Activated gamma-delta T cell treated with Interleukin-2 at 50 U/mL for 16 hours (primary cell): ENCODE results near the gene TEX28.
"Not testable (repeated sequence)": the region's sequence is repeated elsewhere in the genome, so short reads cannot be mapped to it uniquely, and the experiment has no call there.

Experiments
- DNase-seq: peaks from one replicate; pipeline ENCODE4 v3.0.0-alpha.2; 2020

TEX28 gene, protein sequence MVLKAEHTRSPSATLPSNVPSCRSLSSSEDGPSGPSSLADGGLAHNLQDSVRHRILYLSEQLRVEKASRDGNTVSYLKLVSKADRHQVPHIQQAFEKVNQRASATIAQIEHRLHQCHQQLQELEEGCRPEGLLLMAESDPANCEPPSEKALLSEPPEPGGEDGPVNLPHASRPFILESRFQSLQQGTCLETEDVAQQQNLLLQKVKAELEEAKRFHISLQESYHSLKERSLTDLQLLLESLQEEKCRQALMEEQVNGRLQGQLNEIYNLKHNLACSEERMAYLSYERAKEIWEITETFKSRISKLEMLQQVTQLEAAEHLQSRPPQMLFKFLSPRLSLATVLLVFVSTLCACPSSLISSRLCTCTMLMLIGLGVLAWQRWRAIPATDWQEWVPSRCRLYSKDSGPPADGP

DNA sequence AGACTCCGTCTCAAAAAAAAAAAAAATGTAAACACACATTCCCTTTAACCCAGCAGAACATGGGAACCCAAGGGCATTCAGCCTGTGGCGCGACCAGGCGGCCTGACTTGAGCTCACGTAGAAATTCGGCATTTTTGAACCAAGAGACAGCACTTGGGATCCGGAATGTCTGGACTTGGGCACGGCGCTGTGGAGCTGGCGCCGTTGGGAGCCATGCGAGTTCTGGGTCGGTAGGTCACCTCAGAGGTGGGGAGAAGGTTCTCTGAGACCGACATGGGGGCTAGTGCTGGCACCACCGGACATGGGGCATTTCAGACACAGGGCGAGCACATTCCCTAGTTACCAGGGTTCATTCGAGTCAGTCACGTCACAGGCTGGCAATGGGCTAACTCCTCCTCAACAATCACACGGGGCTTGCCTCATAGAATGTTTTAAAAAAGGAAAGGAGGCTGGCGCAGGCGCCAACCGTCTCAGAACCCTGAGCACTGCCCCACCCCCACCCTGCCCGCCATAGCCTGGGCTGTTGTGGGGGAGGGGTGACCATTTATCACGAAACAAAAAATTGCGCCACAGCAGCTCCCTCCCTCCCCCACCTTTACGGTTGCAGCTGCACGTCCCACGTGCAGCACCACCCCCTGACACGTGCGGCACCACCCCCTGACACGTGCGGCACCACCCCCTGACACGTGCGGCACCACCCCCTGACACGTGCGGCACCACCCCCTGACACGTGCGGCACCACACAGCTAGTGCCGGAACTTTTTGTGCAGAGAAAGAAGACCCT, at the start of gene TEX28:
Gene TEX28 (minus strand): TSS at position 334 of the 784 bp plus-strand sequence. CDS start 3,007 bp downstream, outside the sequence.
- no peak for DNase-seq

DNA sequence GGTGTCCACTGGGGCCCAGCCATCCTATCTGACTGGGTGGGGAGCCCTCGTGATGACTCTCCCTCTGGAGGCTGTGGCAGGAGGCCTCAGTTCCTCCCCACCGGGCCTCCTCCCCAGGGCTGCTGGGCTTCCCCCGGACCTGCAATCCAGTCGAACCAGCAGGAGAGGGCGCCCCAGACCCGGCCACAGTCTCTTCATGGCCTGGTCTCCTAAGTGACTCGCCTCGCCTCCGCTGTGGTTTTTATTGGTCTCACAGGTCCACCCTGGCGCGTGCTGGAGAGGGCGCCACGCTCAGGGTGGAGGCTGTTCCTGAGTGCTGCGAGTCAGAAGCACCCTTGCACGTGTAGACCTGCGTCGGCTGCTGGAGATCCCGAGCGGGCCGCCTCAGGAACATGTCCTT, 48.7 kb upstream of the TEX28 start:
- not testable (repeated sequence) for DNase-seq

DNA sequence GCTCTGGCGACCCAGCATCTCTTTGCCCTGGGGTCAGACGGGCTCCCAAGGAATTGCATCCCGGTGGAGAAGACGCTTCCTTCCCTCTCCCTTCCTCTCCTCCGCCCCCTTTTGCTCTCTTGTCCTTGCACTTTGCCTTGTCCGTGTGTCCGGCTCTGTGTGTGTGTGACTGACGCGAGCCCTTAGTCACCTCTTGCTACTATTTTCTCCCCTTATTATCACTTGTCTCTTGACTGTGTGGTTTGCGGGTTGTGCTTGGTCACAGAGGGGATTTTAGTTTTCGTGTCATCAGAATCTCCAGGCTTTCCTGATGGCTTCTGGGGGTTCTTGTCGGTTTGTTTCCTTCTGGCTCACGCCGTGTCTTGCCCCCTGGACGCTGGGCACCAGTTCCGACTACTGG, 48.1 kb upstream of the TEX28 start:
- DNase-seq, result not testable (repeated sequence)

- DNase-seq, result not testable (repeated sequence)
These were observed 46.7 kb upstream of the TEX28 start for GRCh38 chrX:154341399-154342298.

GRCh38 chrX:154334496-154334895, 39.6 kb upstream of the TEX28 start:
- no peak for DNase-seq

GRCh38 chrX:154333837-154334271, 38.9 kb upstream of the TEX28 start:
- DNase-seq, result no peak

- DNase-seq, result no peak
These were observed 38.2 kb upstream of the TEX28 start for GRCh38 chrX:154333116-154333515.

DNA sequence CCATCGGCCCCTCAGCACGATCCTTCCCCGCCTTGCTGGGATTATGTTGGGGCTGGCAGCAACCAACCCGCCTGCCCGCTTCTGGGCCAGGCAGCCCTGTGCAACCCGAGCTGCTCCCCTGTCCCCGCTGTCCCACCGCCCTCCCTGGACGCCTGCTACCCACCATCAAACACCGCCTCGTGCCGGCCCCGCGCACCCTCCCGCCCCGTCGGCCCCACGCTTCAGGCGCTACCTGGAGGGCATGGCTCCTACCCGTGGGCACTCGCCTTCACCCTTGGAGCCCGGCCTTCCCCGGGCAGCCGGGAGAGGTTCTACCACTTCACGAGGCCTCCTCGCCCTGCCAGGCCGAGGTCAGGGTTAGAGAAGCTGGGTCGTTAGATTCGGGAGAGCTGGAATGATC, 37.6 kb upstream of the TEX28 start:
- DNase-seq, result no peak

DNA sequence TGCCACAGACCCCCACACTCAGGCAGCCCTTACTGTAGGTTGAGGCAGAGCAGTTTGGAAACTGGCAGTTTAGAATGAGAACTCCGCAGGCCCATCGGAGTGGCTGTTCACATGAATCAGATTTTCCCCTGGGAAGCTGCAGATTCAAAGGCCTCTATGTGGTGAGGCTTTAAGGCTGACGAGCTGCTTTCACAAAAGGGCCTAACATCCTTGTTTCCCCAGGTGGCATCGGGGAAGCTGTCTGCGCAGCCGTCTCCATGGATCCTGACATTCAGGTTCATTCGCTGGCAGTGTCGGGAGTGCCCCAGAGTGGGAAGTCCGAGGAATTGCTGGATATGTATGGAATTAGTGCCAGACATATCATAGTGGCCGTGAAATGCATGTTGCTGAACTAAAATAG, 34.4 kb upstream of the TEX28 start:
- DNase-seq, result no peak

- no peak for DNase-seq
These were observed 33.7 kb upstream of the TEX28 start for GRCh38 chrX:154328646-154329045.

DNA sequence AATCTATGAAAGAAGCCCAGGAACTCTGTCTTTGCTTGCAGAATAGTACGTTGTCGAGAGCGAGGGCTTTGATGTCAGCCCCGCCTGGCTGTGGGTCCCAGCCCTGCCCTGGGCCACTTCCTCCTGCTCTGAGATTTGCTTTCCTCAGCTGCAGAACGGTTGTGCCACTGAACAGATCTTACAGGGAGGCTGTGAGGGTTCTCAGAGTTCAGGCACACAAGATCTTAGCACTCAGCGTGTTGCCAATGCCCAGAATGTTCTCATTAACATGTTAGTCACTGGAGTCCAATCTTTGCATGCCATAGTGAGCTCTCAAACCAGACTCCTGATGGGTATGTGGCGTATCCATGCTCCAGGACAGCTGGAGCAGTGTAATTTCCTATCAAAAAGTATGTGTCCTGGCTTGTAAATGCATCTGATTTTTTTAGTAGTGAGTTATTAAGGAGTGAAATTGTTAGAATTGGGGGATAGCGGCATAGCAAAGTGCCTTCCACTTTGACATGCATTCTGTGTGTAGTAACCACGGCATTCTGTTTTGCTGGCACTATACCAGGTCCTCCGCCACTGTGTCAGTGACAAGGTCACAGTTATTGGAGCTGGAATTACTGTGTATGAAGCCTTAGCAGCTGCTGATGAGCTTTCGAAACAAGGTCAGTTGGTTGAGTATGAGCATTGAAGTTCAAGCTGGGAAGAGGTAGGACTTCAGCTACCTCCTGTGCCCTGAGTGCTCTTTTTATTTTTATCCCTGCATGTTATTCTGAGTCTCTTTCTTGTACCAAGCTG, 32.3 kb upstream of the TEX28 start:
- peak; percentile 51 for DNase-seq

DNA sequence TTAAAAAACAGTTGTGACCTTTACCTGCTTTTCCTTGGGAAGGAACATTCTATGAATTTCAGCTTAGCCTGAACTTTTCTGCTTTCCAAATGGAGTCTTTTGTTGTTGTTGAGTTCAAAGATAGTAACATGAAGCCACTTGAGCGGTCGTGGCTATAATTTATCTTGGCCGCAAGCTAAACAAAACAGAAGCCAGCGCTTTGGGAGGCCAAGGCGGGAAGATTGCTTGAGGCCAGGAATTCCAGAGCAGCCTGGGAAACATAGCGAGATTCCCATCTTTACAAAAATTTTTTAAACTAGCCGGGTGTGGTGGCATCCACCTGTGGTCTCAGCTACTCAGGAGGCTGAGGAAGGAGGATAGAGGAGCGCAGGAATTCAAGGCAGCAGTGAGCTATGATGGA, 30.6 kb upstream of the TEX28 start:
- DNase-seq, result no peak

GRCh38 chrX:154323537-154323936, 28.6 kb upstream of the TEX28 start:
- DNase-seq, result no peak

- no peak for DNase-seq
These were observed 28.0 kb upstream of the TEX28 start for GRCh38 chrX:154322890-154323289.

DNA sequence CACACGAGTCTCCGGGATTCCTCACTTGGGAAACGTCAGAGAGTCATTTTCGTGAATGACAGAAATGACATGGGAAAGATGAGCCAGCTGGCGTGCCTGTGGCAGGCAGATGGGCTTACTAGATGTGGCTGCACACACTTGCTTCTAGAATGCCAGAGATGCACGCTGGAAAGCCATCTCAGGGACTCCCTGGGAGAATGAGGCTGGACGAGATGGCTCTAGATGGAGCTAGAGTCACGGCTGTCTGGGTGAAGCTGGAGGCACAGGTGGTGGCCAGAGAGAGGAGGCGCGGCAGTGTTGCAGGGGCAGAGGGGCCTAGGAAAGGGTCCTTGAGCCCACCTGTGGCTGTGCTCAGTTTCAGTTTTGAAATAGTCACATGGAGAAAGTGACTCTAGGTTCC, 26.7 kb upstream of the TEX28 start:
- no peak for DNase-seq

GRCh38 chrX:154321152-154321551, 26.2 kb upstream of the TEX28 start:
- no peak for DNase-seq

GRCh38 chrX:154320406-154320805, 25.5 kb upstream of the TEX28 start:
- no peak for DNase-seq

DNA sequence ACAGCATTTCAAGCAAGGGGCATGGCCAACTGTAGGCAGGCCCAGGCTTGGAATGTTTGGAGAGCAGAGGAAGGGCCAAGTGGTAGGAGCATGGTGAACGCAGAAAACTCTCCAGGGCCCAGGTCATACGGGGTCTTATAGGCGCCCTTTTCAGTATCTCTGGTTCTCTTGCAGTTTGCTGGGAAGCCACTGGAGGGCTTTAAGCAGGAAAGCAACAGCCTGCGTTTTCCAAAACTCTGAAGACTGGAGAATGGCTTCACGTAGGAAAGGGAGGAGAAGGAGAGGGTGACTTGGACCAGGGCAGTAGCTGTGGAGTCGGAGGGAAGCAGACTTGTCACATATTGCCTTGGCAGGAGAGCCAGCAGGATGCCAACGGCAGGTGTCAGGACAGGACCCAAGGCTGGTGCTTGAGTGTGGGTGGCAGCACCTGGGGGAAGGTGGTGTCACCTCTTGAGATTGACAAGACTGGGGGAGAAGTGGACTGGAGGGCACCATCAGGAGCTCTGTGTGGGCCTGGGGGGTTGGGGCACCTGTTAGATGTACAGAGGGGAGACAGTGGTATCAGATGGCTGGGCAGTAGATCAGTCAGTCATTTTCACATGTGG, 22.6 kb upstream of the TEX28 start:
- no peak for DNase-seq

GRCh38 chrX:154315416-154315815, 20.5 kb upstream of the TEX28 start:
- no peak for DNase-seq

DNA sequence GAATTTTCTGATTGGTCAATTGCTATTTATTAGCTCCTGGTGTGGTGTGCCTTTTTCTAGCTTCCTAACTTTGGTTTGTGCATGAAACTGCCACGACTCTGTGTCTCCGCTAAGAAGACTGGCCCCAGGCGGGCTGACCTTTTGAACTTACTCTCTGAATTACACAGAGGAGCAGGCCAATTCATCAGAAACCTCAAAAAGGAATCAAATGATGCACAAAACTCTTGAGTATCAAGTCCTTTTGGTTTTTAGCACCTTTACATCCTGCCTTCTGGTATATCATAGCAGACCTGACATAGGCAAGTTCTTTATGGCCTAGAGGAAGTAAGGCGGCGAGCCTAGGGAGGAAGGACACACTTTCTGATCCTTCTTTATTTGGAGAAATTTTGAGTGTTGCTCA, 18.2 kb upstream of the TEX28 start:
- no peak for DNase-seq

GRCh38 chrX:154312116-154312515, 17.2 kb upstream of the TEX28 start:
- no peak for DNase-seq
